ENCODE results near the gene CARHSP1. TPM values are rescaled to one million over a fixed set of nuclear protein-coding genes. Genes with fewer than 3 reads are reported as not detected.
"Not testable (repeated sequence)": the region's sequence is repeated elsewhere in the genome, so short reads cannot be mapped to it uniquely, and the experiment has no call there.

The CARHSP1 gene
- polyA plus RNA-seq (61.9 to 90.8 TPM (median 88.4 TPM) in 3 replicates), polyA minus RNA-seq (100 to 120 TPM (median 101 TPM) in 3 replicates)
- polyA plus RNA-seq (2011; ENCODE audit: low read depth): 10.9 TPM
- 58.2 and 109 TPM in 2 replicates for polyA plus RNA-seq (2011; cell fraction: cytosol; rRNA removed)
- polyA plus RNA-seq (2011; cell fraction: nucleus; rRNA removed): 39.2 and 49.4 TPM in 2 replicates
- polyA plus RNA-seq (2012; ENCODE audit: low replicate concordance): 37.3 and 160 TPM in 2 replicates
- polyA minus RNA-seq (2011; cell fraction: cytosol; rRNA and poly(A)+ RNA removed): 138 TPM
- polyA minus RNA-seq (2011; cell fraction: nucleus; rRNA and poly(A)+ RNA removed): 17.3 and 24.8 TPM in 2 replicates

- H3K36me3 ChIP-seq (ENCODE audit: control insufficient read depth in 2 of 2, extremely low read depth in 1 of 2, insufficient read depth in 2 of 2, low read length in 2 of 2): peaks cover 1 to 7% of the 10 kb centered on the region in 2 experiments
- peak within 1 kb of the TSS; percentile 70 for H3K27ac ChIP-seq (ENCODE audit: control insufficient read depth, insufficient read depth, low read length)
- H4K20me1 ChIP-seq (ENCODE audit: control insufficient read depth, extremely low read depth, insufficient read depth, low read length): peaks cover 19% of the 10 kb centered on the region
- no peak for DNase-seq (ENCODE audit: low read depth, low spot score)
- FAIRE-seq: no peak
- peaks cover 45% of the 10 kb centered on the region for H3K79me2 ChIP-seq (ENCODE audit: control insufficient read depth, insufficient read depth, low read length)
- H3K4me3 ChIP-seq (ENCODE audit: control insufficient read depth in 2 of 3, extremely low read depth in 1 of 3, insufficient read depth in 2 of 3, low read depth in 1 of 3, low read length in 3 of 3): peak within 1 kb of the TSS; percentile 58 to 85 (median 70)
- peaks cover 9% of the 10 kb centered on the region for H3K9me1 ChIP-seq (ENCODE audit: control insufficient read depth, extremely low read depth, insufficient read depth, low read length)
- H3K4me2 ChIP-seq (ENCODE audit: control insufficient read depth, extremely low read depth, insufficient read depth, low read depth, low read length): peak within 1 kb of the TSS; percentile 93
- peak within 1 kb of the TSS; percentile 87 for H3K9ac ChIP-seq (ENCODE audit: control insufficient read depth, extremely low read depth, insufficient read depth, low read length)
- no peaks in the 10 kb centered on the region for H3K27me3 ChIP-seq (ENCODE audit: control insufficient read depth, extremely low read depth, insufficient read depth, low read length)
- peak within 1 kb of the TSS; percentile 32 for H2AFZ ChIP-seq (ENCODE audit: control insufficient read depth, low read length)
- TF ChIP-seq EZH2 (IDR thresholded peaks at IDR 0.05; ENCODE audit: low read length) (no peak), CTCF (optimal IDR thresholded peaks at IDR 0.05 in 1 of 3, IDR thresholded peaks at IDR 0.05 in 1 of 3, conservative IDR thresholded peaks at IDR 0.05 in 1 of 3; ENCODE audit: extremely low read depth in 1 of 3, insufficient read depth in 2 of 3, low read length in 3 of 3) (no peak)
- peaks cover 42% of the 10 kb centered on the region for H3K4me1 ChIP-seq (ENCODE audit: control insufficient read depth, extremely low read depth, insufficient read depth, low read length)
- no peaks in the 10 kb centered on the region for H3K9me3 ChIP-seq (ENCODE audit: control insufficient read depth, low read depth, low read length)
- dilution Hi-C loops (cut with MboI; ENCODE audit: extremely low pct_ligation_motif_present, low sequenced_read_pairs): no loop called here
Observed at GRCh38 chr16:8868416-8869211, at the start of gene CARHSP1. CARHSP1 (minus strand) TSS chr16:8869006; CDS start chr16:8859328, 9,678 bp downstream.

GRCh38 chr16:8917336-8917735 is 48.5 kb upstream of the CARHSP1 start:
- H3K27ac ChIP-seq (ENCODE audit: control insufficient read depth, insufficient read depth, low read length); H3K9ac ChIP-seq (ENCODE audit: control insufficient read depth, extremely low read depth, insufficient read depth, low read length); H3K9me1 ChIP-seq (ENCODE audit: control insufficient read depth, extremely low read depth, insufficient read depth, low read length); H3K4me2 ChIP-seq (ENCODE audit: control insufficient read depth, extremely low read depth, insufficient read depth, low read depth, low read length); H2AFZ ChIP-seq (ENCODE audit: control insufficient read depth, low read length); FAIRE-seq; H3K9me3 ChIP-seq (ENCODE audit: control insufficient read depth, low read depth, low read length); H3K4me3 ChIP-seq (ENCODE audit: control insufficient read depth in 2 of 3, extremely low read depth in 1 of 3, insufficient read depth in 2 of 3, low read depth in 1 of 3, low read length in 3 of 3); dilution Hi-C loops (cut with MboI; ENCODE audit: extremely low pct_ligation_motif_present, low sequenced_read_pairs); DNase-seq (ENCODE audit: low read depth, low spot score); H3K4me1 ChIP-seq (ENCODE audit: control insufficient read depth, extremely low read depth, insufficient read depth, low read length); H4K20me1 ChIP-seq (ENCODE audit: control insufficient read depth, extremely low read depth, insufficient read depth, low read length); H3K27me3 ChIP-seq (ENCODE audit: control insufficient read depth, extremely low read depth, insufficient read depth, low read length): not testable (repeated sequence)
- peaks cover 26% of the 10 kb centered on the region for H3K79me2 ChIP-seq (ENCODE audit: control insufficient read depth, insufficient read depth, low read length)
- peaks cover 27 to 46% of the 10 kb centered on the region in 2 experiments for H3K36me3 ChIP-seq (ENCODE audit: control insufficient read depth in 2 of 2, extremely low read depth in 1 of 2, insufficient read depth in 2 of 2, low read length in 2 of 2)
